SU-DHL-6 (cell line): ENCODE data around the gene MTA3.

Source experiments
- CTCF ChIP-seq: fragments of 200-600 bp; sonication (generic); IDR thresholded peaks from one replicate; pipeline ENCODE4 v1.5.1; 2017; ENCODE audit warnings: antibody characterized with exemption, mild to moderate bottlenecking, low read length, moderate library complexity; ENCODE audit not compliant: insufficient read depth, poor library complexity, severe bottlenecking
- EZH2phosphoT487 ChIP-seq: fragments of 200-600 bp; sonication (generic), shearing (Covaris generic); conservative IDR thresholded peaks from 2 replicates; pipeline ENCODE4 v1.6.1; 2018; ENCODE audit warnings: mild to moderate bottlenecking, antibody characterized with exemption, low read length, moderate library complexity, mixed read lengths

- TF ChIP-seq CTCF (no peak), EZH2phosphoT487 (no peak)
Observed at GRCh38 chr2:42567364-42567763, 1.1 kb upstream of the MTA3 start.
